SJSA1 (cell line): ENCODE measurements around the gene CHST11. TPM values are rescaled to one million over a fixed set of nuclear protein-coding genes. Genes with fewer than 3 reads are reported as not detected.
"Not testable (repeated sequence)": the region's sequence is repeated elsewhere in the genome, so short reads cannot be mapped to it uniquely, and the experiment has no call there.

Source experiments
- DNase-seq, 2 experiments: peaks; one replicate each; pipeline ENCODE4 v3.0.0-alpha.2; 2015 to 2020; ENCODE audit warnings: low spot score in 2 of 2, low read depth in 1 of 2
- H3K27ac ChIP-seq: fragments of 250-450 bp; sonication (Bioruptor Pico); 2 replicates; pipeline ENCODE4 v1.5.1; 2020; ENCODE audit warnings: mild to moderate bottlenecking, moderate library complexity
- H3K27me3 ChIP-seq: fragments of 250-450 bp; sonication (Bioruptor Pico); replicated peaks from 2 replicates; pipeline ENCODE4 v1.5.1; 2020; ENCODE audit warnings: mild to moderate bottlenecking, moderate library complexity
- H3K36me3 ChIP-seq: fragments of 250-450 bp; sonication (Bioruptor Pico); 2 replicates; pipeline ENCODE4 v1.5.1; 2020; ENCODE audit warnings: mild to moderate bottlenecking
- H3K4me1 ChIP-seq: fragments of 250-450 bp; sonication (Bioruptor Pico); replicated peaks from 2 replicates; pipeline ENCODE4 v1.6.1; 2021; ENCODE audit warnings: mild to moderate bottlenecking
- H3K4me3 ChIP-seq: fragments of 250-450 bp; sonication (Bioruptor Pico); 2 replicates; pipeline ENCODE4 v1.5.1; 2020; ENCODE audit warnings: mild to moderate bottlenecking
- H3K9me3 ChIP-seq: fragments of 250-450 bp; sonication (Bioruptor Pico); replicated peaks from 2 replicates; pipeline ENCODE4 v1.5.1; 2020; ENCODE audit warnings: mild to moderate bottlenecking
- total RNA-seq: library from RNA; depleted of rRNA; stranded (reverse); fragments of >200 nt; shearing (Covaris generic); gene quantifications from 2 replicates; pipeline ENCODE4 v1.2.3, GENCODE V29; 2014

The CHST11 gene
- total RNA-seq, 1 experiment from 2014 or later = 0.71 TPM

GRCh38 chr12:104517880-104518279 lies 61.1 kb downstream of the CHST11 start:
- H3K27ac ChIP-seq = no peak overlapping the region
- no peaks in the 10 kb centered on the region for H3K27me3 ChIP-seq
- no peaks in the 10 kb centered on the region for H3K36me3 ChIP-seq
- no peaks in the 10 kb centered on the region for H3K9me3 ChIP-seq
- no peak overlapping the region for H3K4me3 ChIP-seq
- DNase-seq = no peak
- no peaks in the 10 kb centered on the region for H3K4me1 ChIP-seq

DNA sequence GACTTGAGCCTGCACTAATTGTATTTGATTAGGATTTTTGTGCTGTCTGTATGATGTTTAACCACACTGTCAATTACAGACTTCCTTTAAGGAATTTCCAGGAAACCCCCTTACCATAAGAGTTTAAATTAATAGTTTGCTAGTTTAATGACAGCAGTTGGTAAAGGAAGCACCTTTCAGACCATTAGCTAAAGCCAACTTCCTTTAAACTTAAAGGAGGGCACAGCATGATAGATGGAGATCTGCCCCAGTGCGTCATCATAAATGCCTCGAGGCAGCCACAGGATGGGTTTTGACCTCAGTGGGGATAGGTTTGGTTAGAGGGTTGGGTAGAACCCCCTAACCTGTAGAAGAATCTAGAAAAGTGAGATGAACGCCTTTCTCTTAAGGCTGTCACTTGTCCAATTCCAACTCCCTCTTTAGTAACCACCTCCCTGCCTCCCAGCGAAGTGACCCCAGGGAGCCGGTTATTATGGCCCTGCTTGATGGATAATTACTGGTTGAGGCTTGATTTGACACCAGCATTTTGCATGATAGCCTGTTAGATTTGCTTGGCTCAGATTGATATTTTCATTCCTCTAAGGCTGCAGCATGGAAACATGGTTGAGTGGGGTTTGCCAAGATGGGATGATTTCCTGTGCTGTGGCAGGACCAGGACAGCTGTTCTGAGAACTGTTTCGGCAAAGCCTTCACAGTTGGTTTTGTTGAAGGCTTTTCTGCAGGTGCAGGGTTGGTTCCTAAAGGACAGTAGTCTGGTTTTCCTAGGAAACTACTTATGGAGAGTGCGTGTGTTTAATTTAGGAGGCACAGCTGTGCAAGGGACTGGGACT lies 62.7 kb downstream of the CHST11 start:
- no peak overlapping the region for H3K27ac ChIP-seq
- no peaks in the 10 kb centered on the region for H3K36me3 ChIP-seq
- no peaks in the 10 kb centered on the region for H3K27me3 ChIP-seq
- no peak overlapping the region for H3K4me3 ChIP-seq
- 0 out of 2 replicates have a peak, but pooled peaks cover 7% of the 10 kb centered on the region for H3K4me1 ChIP-seq
- DNase-seq = no peak
- H3K9me3 ChIP-seq = no peaks in the 10 kb centered on the region

DNA sequence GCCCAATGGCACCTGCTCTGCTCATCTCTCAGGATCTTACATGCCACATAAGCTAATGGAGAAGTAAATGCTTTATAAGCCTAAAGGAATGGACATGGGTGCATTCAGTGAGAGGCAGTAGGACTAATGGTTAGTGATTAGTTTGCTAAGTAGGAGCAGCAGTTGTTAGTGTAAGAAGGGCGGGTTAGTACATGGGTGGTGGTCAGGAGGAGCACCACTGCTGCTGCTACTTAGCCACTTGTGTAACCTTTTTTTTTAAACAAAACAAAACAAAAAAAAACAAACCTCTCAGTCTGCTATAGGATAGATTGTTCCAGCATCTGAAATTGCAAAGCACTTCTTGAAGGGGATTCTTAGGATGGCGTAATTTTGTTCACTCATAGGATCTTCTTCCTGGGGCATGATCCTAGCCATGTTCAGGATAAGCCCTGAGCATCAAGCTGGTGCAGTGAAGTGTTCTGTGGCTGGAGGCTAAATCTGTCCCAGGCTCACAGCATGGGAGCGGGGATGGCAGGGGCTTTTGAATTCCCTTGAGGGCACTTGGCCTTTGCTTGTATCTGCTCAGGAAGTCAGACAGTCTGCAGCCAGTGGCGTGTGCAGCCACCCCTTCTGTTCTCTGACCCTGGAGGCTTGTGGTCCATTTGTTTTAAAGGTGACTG lies 63.6 kb downstream of the CHST11 start:
- no peaks in the 10 kb centered on the region for H3K9me3 ChIP-seq
- H3K4me3 ChIP-seq = no peak overlapping the region
- H3K27ac ChIP-seq = no peak overlapping the region
- no peaks in the 10 kb centered on the region for H3K36me3 ChIP-seq
- no peaks in the 10 kb centered on the region for H3K27me3 ChIP-seq
- no peak for DNase-seq
- H3K4me1 ChIP-seq = 0 out of 2 replicates have a peak, but pooled peaks cover 7% of the 10 kb centered on the region

DNA sequence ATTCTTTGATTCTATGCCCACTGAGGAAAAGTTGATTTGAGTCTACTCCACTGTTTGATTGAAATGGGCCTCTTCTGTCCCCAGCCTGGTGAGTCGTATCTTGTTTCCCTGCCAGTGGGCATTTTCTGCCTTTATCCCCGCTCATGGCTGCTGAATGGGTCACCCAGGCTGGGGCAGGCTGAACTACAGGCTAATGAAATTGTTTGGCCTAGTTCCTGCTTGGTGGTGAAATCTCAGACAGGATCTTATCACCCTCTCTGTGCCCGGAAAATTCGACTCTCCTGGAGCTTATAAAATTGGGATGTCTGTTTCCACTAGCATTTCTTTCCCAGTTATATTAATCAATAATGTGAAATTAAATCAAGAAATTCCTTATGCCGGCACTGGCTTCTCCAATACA lies 65.0 kb downstream of the CHST11 start:
- Histone ChIP-seq H3K9me3 (no peaks in the 10 kb centered on the region), H3K4me3 (no peak overlapping the region), H3K4me1 (0 out of 2 replicates have a peak, but pooled peaks cover 7% of the 10 kb centered on the region), H3K27me3 (no peaks in the 10 kb centered on the region), H3K36me3 (no peaks in the 10 kb centered on the region), H3K27ac (no peak overlapping the region)
- no peak for DNase-seq

- no peak overlapping the region for H3K4me3 ChIP-seq
- no peaks in the 10 kb centered on the region for H3K9me3 ChIP-seq
- 0 out of 2 replicates have a peak, but pooled peaks cover 7% of the 10 kb centered on the region for H3K4me1 ChIP-seq
- no peak overlapping the region for H3K27ac ChIP-seq
- H3K27me3 ChIP-seq = no peaks in the 10 kb centered on the region
- H3K36me3 ChIP-seq = no peaks in the 10 kb centered on the region
- DNase-seq = peak in 1 of 2 experiments; percentile 6
These were observed 66.4 kb downstream of the CHST11 start for GRCh38 chr12:104522985-104523722.

GRCh38 chr12:104524034-104524832 lies 67.5 kb downstream of the CHST11 start:
- no peak overlapping the region for H3K27ac ChIP-seq
- no peaks in the 10 kb centered on the region for H3K9me3 ChIP-seq
- H3K36me3 ChIP-seq = no peaks in the 10 kb centered on the region
- H3K4me1 ChIP-seq = 0 out of 2 replicates have a peak, but pooled peaks cover 7% of the 10 kb centered on the region
- no peak for DNase-seq
- no peaks in the 10 kb centered on the region for H3K27me3 ChIP-seq
- H3K4me3 ChIP-seq = no peak overlapping the region

GRCh38 chr12:104526320-104526719 lies 69.6 kb downstream of the CHST11 start:
- Histone ChIP-seq H3K9me3 (no peaks in the 10 kb centered on the region), H3K36me3 (no peaks in the 10 kb centered on the region), H3K4me3 (no peak overlapping the region), H3K27me3 (no peaks in the 10 kb centered on the region), H3K27ac (no peak overlapping the region), H3K4me1 (0 out of 2 replicates have a peak, but pooled peaks cover 7% of the 10 kb centered on the region)
- no peak for DNase-seq

DNA sequence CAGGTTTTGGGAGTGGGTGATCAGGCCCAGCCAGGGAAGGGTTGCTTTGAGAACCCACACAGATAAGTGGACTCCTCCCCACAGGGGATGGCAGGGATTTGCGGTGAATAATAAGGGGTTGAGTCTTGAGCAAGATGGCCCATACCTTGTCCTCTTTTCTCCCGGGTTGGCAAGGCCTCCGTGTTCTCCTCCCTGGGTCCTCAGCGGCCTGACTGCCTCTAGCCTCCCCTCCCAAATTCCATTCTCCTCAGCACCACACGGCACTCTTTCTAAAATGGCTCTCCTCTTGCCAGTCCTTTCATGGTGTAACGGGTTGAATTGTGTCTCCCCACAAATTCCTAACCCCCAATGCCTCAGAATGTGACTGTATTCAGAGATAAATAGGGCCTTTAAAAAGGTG lies 70.0 kb downstream of the CHST11 start:
- no peaks in the 10 kb centered on the region for H3K9me3 ChIP-seq

DNA sequence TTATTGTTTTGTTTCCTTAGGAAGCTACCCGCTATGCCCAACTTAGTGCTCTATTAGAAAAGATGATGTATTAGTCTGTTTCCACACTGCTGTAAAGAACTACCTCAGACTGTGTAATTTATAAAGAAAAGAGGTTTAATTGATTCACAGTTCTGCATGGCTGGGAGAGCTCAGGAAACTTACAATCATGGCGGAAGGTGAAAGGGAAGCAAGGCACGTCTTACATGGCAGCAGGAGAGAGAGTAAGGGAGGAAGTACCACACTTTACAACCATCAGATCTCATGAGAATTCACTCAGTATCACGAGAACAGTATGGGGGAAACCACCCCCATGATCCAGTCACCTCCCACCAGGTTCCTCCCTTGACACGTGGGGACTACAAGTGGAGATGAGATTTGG lies 70.9 kb downstream of the CHST11 start:
- not testable (repeated sequence) for H3K9me3 ChIP-seq, H3K4me1 ChIP-seq, H3K36me3 ChIP-seq, DNase-seq, H3K27me3 ChIP-seq, H3K27ac ChIP-seq, H3K4me3 ChIP-seq

More for the DNA sequence above, 70.0 kb downstream of the CHST11 start:
- Histone ChIP-seq H3K4me1 (0 out of 2 replicates have a peak, but pooled peaks cover 7% of the 10 kb centered on the region), H3K36me3 (no peaks in the 10 kb centered on the region), H3K27me3 (no peaks in the 10 kb centered on the region), H3K27ac (no peak overlapping the region), H3K4me3 (no peak overlapping the region)
- no peak for DNase-seq

DNA sequence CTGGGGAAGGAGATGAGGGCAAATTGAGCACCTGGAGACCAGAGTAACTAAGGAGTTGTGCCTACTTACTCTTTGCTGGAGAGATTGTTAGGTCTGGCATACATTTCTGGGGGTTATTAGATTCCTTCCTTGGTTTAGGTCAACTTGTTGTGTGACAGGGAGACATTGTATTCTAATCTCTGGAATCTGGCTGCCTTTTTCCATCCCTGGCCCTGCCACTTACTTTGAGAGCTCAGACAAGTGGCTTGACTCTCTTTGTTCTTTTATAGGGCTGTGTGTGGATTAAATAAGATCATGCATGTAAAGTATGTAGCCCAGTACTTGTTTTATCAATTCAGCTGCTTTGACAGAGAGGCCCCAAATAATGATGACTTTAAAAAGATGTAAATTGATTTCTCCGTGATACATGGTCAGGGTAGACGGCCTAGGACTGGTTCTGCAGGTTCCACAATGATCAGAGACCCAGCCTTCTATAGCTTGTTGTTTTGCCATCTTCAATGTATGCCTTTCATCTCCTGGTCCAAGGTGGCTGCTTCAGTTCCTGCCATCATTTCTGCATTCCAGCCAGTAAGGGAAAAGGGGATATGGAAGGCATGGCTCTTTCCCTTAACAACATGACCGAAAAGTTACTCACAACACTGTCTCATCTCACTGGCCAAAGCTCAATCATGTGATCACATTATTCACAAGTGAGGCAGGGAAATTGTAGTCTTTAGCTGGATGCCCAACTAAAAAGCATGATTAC lies 72.6 kb downstream of the CHST11 start:
- Histone ChIP-seq H3K36me3 (no peaks in the 10 kb centered on the region), H3K27me3 (no peaks in the 10 kb centered on the region), H3K27ac (no peak overlapping the region), H3K9me3 (no peaks in the 10 kb centered on the region), H3K4me1 (peaks cover 1% of the 10 kb centered on the region; the same call in 1 of the 2 replicates), H3K4me3 (no peak overlapping the region)
- no peak for DNase-seq

GRCh38 chr12:104532636-104533035 lies 75.9 kb downstream of the CHST11 start:
- Histone ChIP-seq H3K4me1 (peaks cover 11% of the 10 kb centered on the region), H3K4me3 (no peak overlapping the region), H3K36me3 (no peaks in the 10 kb centered on the region), H3K9me3 (no peaks in the 10 kb centered on the region), H3K27me3 (no peaks in the 10 kb centered on the region), H3K27ac (no peak overlapping the region)
- DNase-seq = no peak

DNA sequence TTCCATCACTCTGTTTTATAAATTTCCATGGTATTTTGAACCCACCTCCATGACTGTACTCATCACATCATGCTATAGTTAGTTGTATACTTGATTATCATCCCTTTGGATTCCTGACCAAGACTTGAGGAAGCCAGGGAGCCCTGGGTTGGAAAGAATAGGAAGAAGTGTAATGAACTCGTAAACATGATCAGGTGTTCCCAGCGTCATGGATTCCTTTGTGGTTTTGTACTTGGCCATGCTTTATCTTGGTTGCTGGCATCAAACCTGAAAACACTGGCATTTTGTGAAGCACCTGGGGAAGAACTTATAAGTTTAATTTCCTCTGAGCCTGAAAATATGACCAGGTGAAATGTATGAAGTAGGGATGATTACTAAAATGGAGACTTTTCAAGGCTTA lies 76.4 kb downstream of the CHST11 start:
- Histone ChIP-seq H3K9me3 (no peaks in the 10 kb centered on the region), H3K36me3 (no peaks in the 10 kb centered on the region), H3K27me3 (no peaks in the 10 kb centered on the region), H3K4me1 (peaks cover 11% of the 10 kb centered on the region), H3K4me3 (no peak overlapping the region), H3K27ac (no peak overlapping the region)
- no peak for DNase-seq
